Caco-2 (cell line): ENCODE measurements around the gene SEC61A2. TPM values are rescaled to one million over a fixed set of nuclear protein-coding genes. Genes with fewer than 3 reads are reported as not detected.
A peak's percentile ranks its signal among the peaks of the same experiment; 100 is the strongest.

ENCODE experiments used
- BruUV-seq: library from RNA; stranded (reverse); fragments of 400-500 nt; replicated peaks from 2 replicates; lab custom pipeline; 2021; lab: Mats Ljungman, UMichigan
- CTCF ChIA-PET: fragments of 300-600 bp; sonication (Branson Sonifier 250); formaldehyde crosslinking; loops from one replicate; lab custom pipeline; 2022; ENCODE audit warnings: antibody characterized with exemption; lab: Charles Lee
- POLR2A ChIA-PET: fragments of 300-600 bp; sonication (Branson Sonifier 250); formaldehyde crosslinking; loops from one replicate; lab custom pipeline; 2022; ENCODE audit warnings: antibody characterized with exemption; lab: Charles Lee
- DNase-seq, 2 experiments: peaks; one replicate each; pipeline versions ENCODE4 v3.0.0 to v3.0.0-alpha.2; 2020 to 2022
- H3K27me3 ChIP-seq: replicated peaks from 2 replicates; pipeline ENCODE4 v1.6.0; 2011; ENCODE audit warnings: low read length; ENCODE audit not compliant: control insufficient read depth, insufficient read depth
- H3K36me3 ChIP-seq: 2 replicates; pipeline ENCODE4 v1.5.1; 2011; ENCODE audit warnings: low read length; ENCODE audit not compliant: control insufficient read depth, insufficient read depth
- H3K4me1 ChIP-seq: fragments of 250-450 bp; sonication (Bioruptor Pico); 2 replicates; pipeline ENCODE4 v1.5.1; 2020; ENCODE audit warnings: mild to moderate bottlenecking
- H3K4me3 ChIP-seq: 2 replicates; pipeline ENCODE4 v1.5.1; 2011; ENCODE audit warnings: low read depth, mild to moderate bottlenecking, control low read depth, low read length
- H3K9me3 ChIP-seq: fragments of 250-450 bp; sonication (Bioruptor Pico); 2 replicates; pipeline ENCODE4 v1.5.1; 2020; ENCODE audit warnings: mild to moderate bottlenecking, moderate library complexity
- H3K27ac Mint-ChIP-seq: one replicate; pipeline ENCODE4 v1.8.0; 2022; ENCODE audit warnings: mixed read lengths; ENCODE audit not compliant: unreplicated experiment
- H3K27me3 Mint-ChIP-seq: one replicate; pipeline ENCODE4 v1.8.0; 2022; ENCODE audit warnings: mixed read lengths; ENCODE audit not compliant: insufficient read depth, unreplicated experiment
- H3K36me3 Mint-ChIP-seq: one replicate; pipeline ENCODE4 v1.8.0; 2022; ENCODE audit warnings: mild to moderate bottlenecking, mixed read lengths; ENCODE audit not compliant: insufficient read depth, unreplicated experiment
- H3K4me1 Mint-ChIP-seq: one replicate; pipeline ENCODE4 v1.8.0; 2022; ENCODE audit warnings: low read depth, mixed read lengths; ENCODE audit not compliant: unreplicated experiment
- H3K4me3 Mint-ChIP-seq: one replicate; pipeline ENCODE4 v1.8.0; 2022; ENCODE audit warnings: mild to moderate bottlenecking, moderate library complexity, mixed read lengths; ENCODE audit not compliant: unreplicated experiment
- H3K9me3 Mint-ChIP-seq: one replicate; pipeline ENCODE4 v1.8.0; 2022; ENCODE audit warnings: mixed read lengths; ENCODE audit not compliant: unreplicated experiment
- intact Hi-C: fragments of 100-400 bp; cut with micrococcal nuclease; formaldehyde crosslinking; loops from one replicate; pipeline ENCODE4 v1.10.0; 2022; ENCODE audit not compliant: unreplicated experiment
- total RNA-seq: library from RNA; stranded (reverse); gene quantifications from 2 replicates; pipeline ENCODE4 v1.2.3, GENCODE V29; 2022
- TF ChIP-seq, protein P1 (sequence below), 2 experiments: fragments of 200-600 bp in 1 of 2; IDR thresholded peaks; 1 replicate in 1 of 2; 2 replicates in 1 of 2; pipeline versions ENCODE4 v1.5.1 to v1.8.0; 2011 to 2022; ENCODE audit warnings: antibody characterized with exemption in 1 of 2, control low read depth in 1 of 2, inconsistent platforms in 1 of 2, low read depth in 1 of 2, low read length in 1 of 2, mild to moderate bottlenecking in 1 of 2, moderate library complexity in 1 of 2; ENCODE audit not compliant: insufficient read depth in 1 of 2, severe bottlenecking in 1 of 2, unreplicated experiment in 1 of 2

The SEC61A2 gene
- total RNA-seq, 1 experiment from 2014 or later = 34.1 TPM

- ChIA-PET POLR2A (no interaction called here), CTCF (no interaction called here)
- no peaks in the 10 kb centered on the region for H3K27me3 ChIP-seq
- Mint-ChIP-seq H3K4me1 (peaks cover 27% of the 10 kb centered on the region), H3K9me3 (no peaks in the 10 kb centered on the region), H3K4me3 (peak overlapping the region; percentile 49), H3K27ac (peak overlapping the region; percentile 11), H3K36me3 (peaks cover 47% of the 10 kb centered on the region), H3K27me3 (no peaks in the 10 kb centered on the region)
- H3K4me3 ChIP-seq = no peak overlapping the region
- TF ChIP-seq, protein P1, sequence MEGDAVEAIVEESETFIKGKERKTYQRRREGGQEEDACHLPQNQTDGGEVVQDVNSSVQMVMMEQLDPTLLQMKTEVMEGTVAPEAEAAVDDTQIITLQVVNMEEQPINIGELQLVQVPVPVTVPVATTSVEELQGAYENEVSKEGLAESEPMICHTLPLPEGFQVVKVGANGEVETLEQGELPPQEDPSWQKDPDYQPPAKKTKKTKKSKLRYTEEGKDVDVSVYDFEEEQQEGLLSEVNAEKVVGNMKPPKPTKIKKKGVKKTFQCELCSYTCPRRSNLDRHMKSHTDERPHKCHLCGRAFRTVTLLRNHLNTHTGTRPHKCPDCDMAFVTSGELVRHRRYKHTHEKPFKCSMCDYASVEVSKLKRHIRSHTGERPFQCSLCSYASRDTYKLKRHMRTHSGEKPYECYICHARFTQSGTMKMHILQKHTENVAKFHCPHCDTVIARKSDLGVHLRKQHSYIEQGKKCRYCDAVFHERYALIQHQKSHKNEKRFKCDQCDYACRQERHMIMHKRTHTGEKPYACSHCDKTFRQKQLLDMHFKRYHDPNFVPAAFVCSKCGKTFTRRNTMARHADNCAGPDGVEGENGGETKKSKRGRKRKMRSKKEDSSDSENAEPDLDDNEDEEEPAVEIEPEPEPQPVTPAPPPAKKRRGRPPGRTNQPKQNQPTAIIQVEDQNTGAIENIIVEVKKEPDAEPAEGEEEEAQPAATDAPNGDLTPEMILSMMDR (IDR thresholded peaks at IDR 0.05; ENCODE audit: insufficient read depth in 1 of 2, low read depth in 1 of 2, low read length in 1 of 2, severe bottlenecking in 1 of 2, unreplicated experiment in 1 of 2) = no peak
- no peaks in the 10 kb centered on the region for H3K9me3 ChIP-seq
- intact Hi-C loops = no loop called here
- peaks cover 1% of the 10 kb centered on the region; the same call in 1 of the 2 replicates for H3K36me3 ChIP-seq
- DNase-seq = no peak
- no TSS peak for BruUV-seq
- peaks cover 27% of the 10 kb centered on the region for H3K4me1 ChIP-seq
Observed at GRCh38 chr10:12158111-12158510, 28.6 kb downstream of the SEC61A2 start.

- H3K27ac Mint-ChIP-seq = no peak overlapping the region
- H3K36me3 Mint-ChIP-seq = peaks cover 49% of the 10 kb centered on the region
- no peak for DNase-seq
- Histone ChIP-seq H3K4me1 (peaks cover 21% of the 10 kb centered on the region), H3K4me3 (no peak overlapping the region), H3K27me3 (no peaks in the 10 kb centered on the region), H3K9me3 (no peaks in the 10 kb centered on the region), H3K36me3 (peaks cover 2% of the 10 kb centered on the region; the same call in 1 of the 2 replicates)
- H3K27me3 Mint-ChIP-seq = no peaks in the 10 kb centered on the region
- ChIA-PET POLR2A (no interaction called here), CTCF (no interaction called here)
- H3K4me1 Mint-ChIP-seq = peaks cover 16% of the 10 kb centered on the region
- TF ChIP-seq, protein P1 (IDR thresholded peaks at IDR 0.05; ENCODE audit: insufficient read depth in 1 of 2, low read depth in 1 of 2, low read length in 1 of 2, severe bottlenecking in 1 of 2, unreplicated experiment in 1 of 2) = no peak
- H3K4me3 Mint-ChIP-seq = no peak overlapping the region
- no peaks in the 10 kb centered on the region for H3K9me3 Mint-ChIP-seq
- intact Hi-C loops = no loop called here
- no TSS peak for BruUV-seq
Observed at GRCh38 chr10:12160664-12161063, 31.2 kb downstream of the SEC61A2 start.

GRCh38 chr10:12162927-12163326 lies 33.5 kb downstream of the SEC61A2 start:
- peaks cover 2% of the 10 kb centered on the region; the same call in 1 of the 2 replicates for H3K36me3 ChIP-seq

More at GRCh38 chr10:12162927-12163326, 33.5 kb downstream of the SEC61A2 start:
- Mint-ChIP-seq H3K9me3 (no peaks in the 10 kb centered on the region), H3K4me3 (no peak overlapping the region), H3K4me1 (peaks cover 1% of the 10 kb centered on the region), H3K36me3 (peaks cover 51% of the 10 kb centered on the region), H3K27me3 (no peaks in the 10 kb centered on the region), H3K27ac (no peak overlapping the region)
- H3K4me1 ChIP-seq = no peaks in the 10 kb centered on the region
- DNase-seq = no peak
- no peaks in the 10 kb centered on the region for H3K9me3 ChIP-seq
- H3K4me3 ChIP-seq = no peak overlapping the region
- intact Hi-C loops = no loop called here
- POLR2A ChIA-PET = interaction anchor here (0.6 kb wide), 3 partner anchors 130 to 845 kb away, joined by 3 to 7 read pairs (median 4); no protein-coding TSS in a partner anchor
- TF ChIP-seq, protein P1 (IDR thresholded peaks at IDR 0.05; ENCODE audit: insufficient read depth in 1 of 2, low read depth in 1 of 2, low read length in 1 of 2, severe bottlenecking in 1 of 2, unreplicated experiment in 1 of 2) = no peak
- H3K27me3 ChIP-seq = no peaks in the 10 kb centered on the region
- no TSS peak for BruUV-seq
- CTCF ChIA-PET = interaction anchor here (1.1 kb wide), 1 partner anchor 33 kb away, joined by 3 read pairs; no protein-coding TSS in a partner anchor
